GM13977 (cell line): ENCODE data around the gene NME1.

Experiments
- DNase-seq: peaks from one replicate; pipeline ENCODE4 v3.0.0; 2012; ENCODE audit warnings: low spot score
- in situ Hi-C: fragments of 300-500 bp; cut with MboI; formaldehyde crosslinking; loops from one replicate; pipeline ENCODE4 v1.12.0; 2022; ENCODE audit warnings: low sequenced_read_pairs, low pct_unique_long_range_greater_than_20kb, mixed read lengths, inconsistent platforms; ENCODE audit not compliant: unreplicated experiment
- TF ChIP-seq, protein P1 (sequence below): IDR thresholded peaks from 2 replicates; pipeline ENCODE4 v1.5.1; 2012; ENCODE audit warnings: mild to moderate bottlenecking, control low read depth; ENCODE audit not compliant: insufficient read depth; ENCODE audit errors: extremely low read depth, missing control alignments

Gene NME1

DNA sequence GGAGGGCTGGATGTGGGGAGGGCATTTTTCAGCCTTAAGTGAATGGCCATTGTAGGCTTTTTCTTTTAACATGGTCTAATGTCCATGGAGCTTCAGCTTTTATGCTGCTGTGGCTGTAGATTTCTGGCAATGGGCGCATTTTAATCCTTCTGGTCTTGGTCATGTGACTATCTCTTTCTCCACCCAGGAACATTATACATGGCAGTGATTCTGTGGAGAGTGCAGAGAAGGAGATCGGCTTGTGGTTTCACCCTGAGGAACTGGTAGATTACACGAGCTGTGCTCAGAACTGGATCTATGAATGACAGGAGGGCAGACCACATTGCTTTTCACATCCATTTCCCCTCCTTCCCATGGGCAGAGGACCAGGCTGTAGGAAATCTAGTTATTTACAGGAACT, 8.2 kb downstream of the NME1 start:
- no peak for DNase-seq
- TF ChIP-seq, protein P1, sequence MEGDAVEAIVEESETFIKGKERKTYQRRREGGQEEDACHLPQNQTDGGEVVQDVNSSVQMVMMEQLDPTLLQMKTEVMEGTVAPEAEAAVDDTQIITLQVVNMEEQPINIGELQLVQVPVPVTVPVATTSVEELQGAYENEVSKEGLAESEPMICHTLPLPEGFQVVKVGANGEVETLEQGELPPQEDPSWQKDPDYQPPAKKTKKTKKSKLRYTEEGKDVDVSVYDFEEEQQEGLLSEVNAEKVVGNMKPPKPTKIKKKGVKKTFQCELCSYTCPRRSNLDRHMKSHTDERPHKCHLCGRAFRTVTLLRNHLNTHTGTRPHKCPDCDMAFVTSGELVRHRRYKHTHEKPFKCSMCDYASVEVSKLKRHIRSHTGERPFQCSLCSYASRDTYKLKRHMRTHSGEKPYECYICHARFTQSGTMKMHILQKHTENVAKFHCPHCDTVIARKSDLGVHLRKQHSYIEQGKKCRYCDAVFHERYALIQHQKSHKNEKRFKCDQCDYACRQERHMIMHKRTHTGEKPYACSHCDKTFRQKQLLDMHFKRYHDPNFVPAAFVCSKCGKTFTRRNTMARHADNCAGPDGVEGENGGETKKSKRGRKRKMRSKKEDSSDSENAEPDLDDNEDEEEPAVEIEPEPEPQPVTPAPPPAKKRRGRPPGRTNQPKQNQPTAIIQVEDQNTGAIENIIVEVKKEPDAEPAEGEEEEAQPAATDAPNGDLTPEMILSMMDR, result no peak
- in situ Hi-C loops, result no loop called here

DNA sequence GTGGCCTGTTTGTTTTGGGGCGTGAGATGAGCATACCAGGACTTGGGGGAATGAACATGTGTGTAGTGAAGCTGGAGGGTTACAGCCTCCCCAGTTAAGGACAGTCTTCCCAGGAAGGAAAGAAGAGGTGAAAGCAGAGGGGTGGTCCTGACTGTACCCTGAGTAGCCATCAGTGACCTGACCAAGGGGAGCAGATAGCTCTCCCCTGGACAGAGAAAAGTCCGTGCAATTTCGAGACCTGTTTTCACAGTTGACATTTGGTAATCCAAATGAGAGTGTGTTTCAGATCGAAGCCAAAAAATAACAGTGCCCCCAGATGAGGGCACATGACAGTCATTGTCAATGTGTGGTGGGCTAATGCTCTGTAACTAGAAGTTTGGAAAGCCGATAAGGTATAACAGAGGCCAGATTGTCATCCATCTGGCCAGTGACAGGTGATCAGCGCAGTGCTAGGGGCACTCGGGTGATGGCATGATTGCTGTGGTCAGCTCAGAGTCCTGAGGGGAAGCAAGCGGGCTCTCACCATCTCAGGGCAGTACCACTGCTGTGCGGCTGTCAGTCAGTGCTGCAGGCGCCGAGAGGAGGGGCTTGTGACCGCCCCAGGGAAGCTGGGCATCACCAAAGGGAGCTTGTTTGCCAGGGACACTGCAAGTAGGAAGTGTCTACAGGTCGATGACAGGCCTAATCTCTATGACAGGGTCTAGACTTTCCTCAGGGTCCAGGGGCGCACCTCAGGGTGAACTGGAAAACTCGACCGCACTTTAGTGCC, 11.7 kb downstream of the NME1 start:
- DNase-seq, result no peak
- TF ChIP-seq, protein P1, result no peak
- in situ Hi-C loops, result no loop called here

DNA sequence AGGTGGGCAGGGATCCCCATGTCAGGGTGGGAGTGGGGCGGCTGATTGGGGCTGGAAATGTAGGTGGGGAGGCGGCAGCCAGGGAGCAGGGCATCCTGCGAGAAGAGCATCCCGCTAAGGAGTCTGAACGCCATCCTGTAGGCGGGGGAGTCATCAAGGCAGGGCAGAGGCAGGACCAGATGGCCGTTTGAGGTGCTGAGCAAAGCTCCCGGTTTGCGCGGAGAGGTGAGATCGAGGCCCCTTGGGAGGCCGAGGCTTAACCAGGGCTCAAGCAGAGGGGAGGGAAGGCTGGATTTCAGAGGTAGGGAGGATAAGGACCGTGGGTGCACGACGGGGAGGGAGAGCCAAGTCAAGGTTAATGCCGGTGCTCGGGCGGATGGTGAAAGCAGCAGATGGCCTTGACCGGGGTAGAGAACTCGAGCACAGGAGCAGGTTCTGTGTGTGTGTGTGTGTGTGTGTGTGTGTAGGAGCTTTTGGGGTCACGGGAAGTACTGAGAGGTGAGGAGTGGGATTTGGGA, 12.4 kb downstream of the NME1 start:
- no peak for DNase-seq
- TF ChIP-seq, protein P1, result no peak
- in situ Hi-C loops, result no loop called here

DNA sequence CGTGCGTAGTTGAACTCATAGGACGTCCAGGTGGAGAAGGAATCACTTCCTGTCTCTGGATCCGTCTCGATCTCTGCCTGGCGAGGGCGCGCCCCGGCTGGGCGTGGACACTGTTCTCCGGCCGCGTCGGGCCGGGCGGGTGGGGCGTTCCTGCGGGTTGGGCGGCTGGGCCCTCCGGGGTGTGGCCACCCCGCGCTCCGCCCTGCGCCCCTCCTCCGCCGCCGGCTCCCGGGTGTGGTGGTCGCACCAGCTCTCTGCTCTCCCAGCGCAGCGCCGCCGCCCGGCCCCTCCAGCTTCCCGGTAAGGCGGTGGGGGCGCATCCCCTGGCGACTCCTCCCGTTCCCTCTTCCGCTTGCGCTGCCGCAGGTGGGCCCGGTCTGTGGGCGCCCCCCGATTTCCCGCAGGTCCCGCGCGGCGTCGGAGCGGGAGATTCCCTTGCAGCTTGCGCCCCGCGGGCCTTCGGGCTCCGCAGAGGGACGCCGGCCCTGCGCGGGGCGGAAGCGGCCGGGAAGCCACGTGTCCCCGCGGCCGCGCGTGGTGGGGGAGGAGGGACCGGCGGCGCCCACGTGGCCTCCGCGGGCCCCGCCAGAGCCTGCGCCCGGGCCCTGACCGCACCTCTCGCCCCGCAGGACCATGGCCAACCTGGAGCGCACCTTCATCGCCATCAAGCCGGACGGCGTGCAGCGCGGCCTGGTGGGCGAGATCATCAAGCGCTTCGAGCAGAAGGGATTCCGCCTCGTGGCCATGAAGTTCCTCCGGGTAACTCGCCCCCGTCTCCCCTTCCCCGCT, 13.0 kb downstream of the NME1 start, which contains the start of gene NME2:
NME2 (plus strand) TSS at position 214 of the 789 bp plus-strand sequence; CDS start at position 634, 420 bp downstream.
- DNase-seq, result peak; percentile 96
- TF ChIP-seq, protein P1, result no peak
- in situ Hi-C loops, result no loop called here

DNA sequence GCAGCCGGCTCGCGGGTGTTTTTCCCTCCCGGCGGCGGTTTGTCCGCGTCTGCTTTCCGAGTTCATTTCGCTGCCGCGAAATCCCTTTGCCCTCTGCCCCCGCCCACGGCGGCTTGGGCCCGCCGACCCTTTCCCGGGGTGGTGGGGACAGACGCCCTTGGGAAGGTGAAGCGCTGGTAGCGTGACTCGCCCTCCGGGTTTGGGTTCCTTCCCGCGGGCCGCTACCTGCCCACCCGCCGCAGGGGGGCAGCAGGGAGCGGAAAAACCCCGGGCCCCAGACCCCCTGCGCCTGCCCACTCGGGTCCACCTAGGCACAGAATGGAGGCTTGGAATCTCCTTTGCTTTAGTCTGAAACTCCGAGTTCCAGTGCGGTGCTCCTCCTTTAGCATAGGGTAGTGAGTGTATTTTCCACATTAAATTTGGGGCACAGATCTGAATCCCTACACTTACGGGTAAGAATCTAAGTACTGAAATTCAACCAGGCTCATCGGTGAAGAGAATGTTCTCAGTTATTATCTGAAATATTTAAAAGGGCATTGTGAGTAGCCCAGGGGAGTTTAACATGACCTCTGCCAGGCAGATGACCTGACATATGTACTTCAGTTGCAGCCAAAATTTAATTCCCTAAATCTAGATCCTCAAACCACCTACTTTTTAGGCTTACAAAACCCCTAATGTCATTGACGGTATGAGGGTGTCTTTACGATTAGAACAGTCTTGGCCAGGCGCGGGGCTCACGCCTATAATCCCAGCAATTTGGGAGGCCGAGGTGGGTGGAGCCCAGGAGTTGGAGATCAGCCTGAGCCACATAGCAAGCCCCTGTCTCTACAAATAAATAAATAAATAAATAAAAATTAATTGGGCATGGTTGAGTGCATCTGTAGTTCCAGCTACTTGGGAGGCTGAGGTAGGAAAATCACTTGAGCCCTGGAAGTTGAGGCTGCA, 13.9 kb downstream of the NME1 start:
- DNase-seq, result peak; percentile 90
- in situ Hi-C loops, result no loop called here
- TF ChIP-seq, protein P1, result peak; percentile 80

DNA sequence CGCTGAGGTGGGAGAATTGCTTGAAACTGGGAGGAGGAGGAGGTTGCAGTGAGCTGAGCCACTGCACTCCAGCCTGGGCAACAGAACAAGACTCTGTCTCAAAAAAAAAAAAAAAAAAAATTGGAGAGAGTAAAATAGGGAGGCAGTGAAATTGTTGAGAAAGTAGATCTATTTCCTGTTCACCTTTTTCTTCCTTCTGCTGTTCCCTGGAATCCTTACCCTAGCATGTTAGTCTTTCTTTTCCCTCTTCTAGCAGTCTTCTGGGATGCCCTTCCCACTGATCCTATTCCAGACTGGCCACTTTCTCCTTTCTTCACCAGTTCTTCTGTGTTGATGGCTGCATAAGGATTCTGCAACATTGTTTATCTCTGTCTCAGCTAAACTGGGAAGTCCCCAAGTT, 16.0 kb downstream of the NME1 start:
- DNase-seq, result no peak
- in situ Hi-C loops, result no loop called here
- TF ChIP-seq, protein P1, result no peak
